SK-N-SH treated with all-trans-retinoic acid at 6 μM for 48 hours (cell line): ENCODE results near the gene IGSF8.

Source experiments
- CSDC2 ChIP-seq: fragments of 250-450 bp; sonication (Bioruptor Pico); IDR thresholded peaks from 2 replicates; pipeline ENCODE4 v1.5.0; 2020; ENCODE audit warnings: mild to moderate bottlenecking, moderate library complexity
- ISL1 ChIP-seq: fragments of 250-450 bp; sonication (Bioruptor Pico); IDR thresholded peaks from 2 replicates; pipeline ENCODE4 v2.1.2; 2022; ENCODE audit warnings: mild to moderate bottlenecking, moderate library complexity
- OSR1 ChIP-seq: fragments of 250-450 bp; sonication (Bioruptor Pico); IDR thresholded peaks from 2 replicates; pipeline ENCODE4 v1.8.0; 2022; ENCODE audit warnings: moderate library complexity, mild to moderate bottlenecking, inconsistent platforms
- PPARA ChIP-seq: fragments of 250-450 bp; sonication (Bioruptor Pico); IDR thresholded peaks from 2 replicates; pipeline ENCODE4 v1.5.0; 2020; ENCODE audit warnings: mild to moderate bottlenecking, borderline replicate concordance
- RARB ChIP-seq: fragments of 250-450 bp; sonication (Bioruptor Pico); IDR thresholded peaks from 2 replicates; pipeline ENCODE4 v1.8.0; 2021; ENCODE audit warnings: mild to moderate bottlenecking, moderate library complexity
- TF ChIP-seq, protein P1 (sequence below): fragments of 250-450 bp; sonication (Bioruptor Pico); IDR thresholded peaks from 2 replicates; pipeline ENCODE4 v1.5.1; 2021; ENCODE audit warnings: mild to moderate bottlenecking, moderate library complexity

DNA sequence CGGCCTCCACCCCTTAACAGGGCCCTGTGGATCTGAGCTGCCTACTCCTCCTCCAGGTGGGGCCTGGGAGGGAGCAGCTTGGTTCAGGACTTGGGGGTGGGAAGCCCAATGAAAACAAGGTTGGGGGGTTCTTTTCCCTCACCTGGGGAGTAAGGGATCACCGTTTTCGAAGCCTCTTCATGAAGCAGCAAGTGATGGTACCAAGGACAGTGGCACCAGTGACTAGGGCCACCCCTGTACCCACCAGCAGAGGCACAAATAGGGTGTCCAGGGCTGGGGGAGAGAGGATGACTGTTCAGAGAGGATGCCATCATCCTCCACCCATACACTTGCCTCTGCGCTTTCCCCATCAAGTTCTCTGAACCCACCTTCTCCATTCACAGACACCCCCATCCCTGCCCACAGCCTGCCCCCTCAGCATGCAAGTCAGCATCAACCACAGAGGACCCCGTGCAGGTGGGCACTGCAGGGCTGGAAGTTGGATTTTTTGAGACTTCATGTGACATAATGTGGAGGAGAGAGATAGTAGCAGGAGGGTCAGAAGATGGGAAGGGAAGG, 6.7 kb downstream of the IGSF8 start:
- TF ChIP-seq ISL1 (no peak), OSR1 (CRISPR knock-in tag) (no peak), CSDC2 (CRISPR knock-in tag) (no peak), PPARA (CRISPR knock-in tag) (no peak), RARB (CRISPR knock-in tag) (no peak)
- TF ChIP-seq, protein P1, sequence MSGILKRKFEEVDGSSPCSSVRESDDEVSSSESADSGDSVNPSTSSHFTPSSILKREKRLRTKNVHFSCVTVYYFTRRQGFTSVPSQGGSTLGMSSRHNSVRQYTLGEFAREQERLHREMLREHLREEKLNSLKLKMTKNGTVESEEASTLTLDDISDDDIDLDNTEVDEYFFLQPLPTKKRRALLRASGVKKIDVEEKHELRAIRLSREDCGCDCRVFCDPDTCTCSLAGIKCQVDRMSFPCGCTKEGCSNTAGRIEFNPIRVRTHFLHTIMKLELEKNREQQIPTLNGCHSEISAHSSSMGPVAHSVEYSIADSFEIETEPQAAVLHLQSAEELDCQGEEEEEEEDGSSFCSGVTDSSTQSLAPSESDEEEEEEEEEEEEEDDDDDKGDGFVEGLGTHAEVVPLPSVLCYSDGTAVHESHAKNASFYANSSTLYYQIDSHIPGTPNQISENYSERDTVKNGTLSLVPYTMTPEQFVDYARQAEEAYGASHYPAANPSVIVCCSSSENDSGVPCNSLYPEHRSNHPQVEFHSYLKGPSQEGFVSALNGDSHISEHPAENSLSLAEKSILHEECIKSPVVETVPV (CRISPR knock-in tag), result no peak
